DND-41 (cell line): ENCODE results near the gene MAST2.
"Not testable (repeated sequence)": the region's sequence is repeated elsewhere in the genome, so short reads cannot be mapped to it uniquely, and the experiment has no call there.

Experiments
- ATAC-seq: fragments of 200-7000 bp; cut with Tn5 transposase; 3 replicates; pipeline ENCODE4 v1.9.1; 2021; ENCODE audit warnings: low read depth; ENCODE audit not compliant: insufficient read depth
- DNase-seq: peaks from one replicate; pipeline ENCODE4 v3.0.0-alpha.2; 2020
- H2AFZ ChIP-seq: 2 replicates; pipeline ENCODE4 v1.6.0; 2012; ENCODE audit warnings: low read depth, low read length
- H3K27ac ChIP-seq: 2 replicates; pipeline ENCODE4 v1.5.1; 2012; ENCODE audit warnings: low read length, inconsistent platforms
- H3K27me3 ChIP-seq: fragments of 200-600 bp; sonication (generic); 2 replicates; pipeline ENCODE4 v1.6.0; 2012; ENCODE audit warnings: low read length, mild to moderate bottlenecking, inconsistent platforms; ENCODE audit not compliant: insufficient read depth, poor library complexity
- H3K36me3 ChIP-seq: 2 replicates; pipeline ENCODE4 v1.5.1; 2012; ENCODE audit warnings: low read length, inconsistent platforms; ENCODE audit not compliant: insufficient read depth
- H3K4me1 ChIP-seq: 2 replicates; pipeline ENCODE4 v1.5.1; 2012; ENCODE audit warnings: mild to moderate bottlenecking, low read length; ENCODE audit not compliant: insufficient read depth
- H3K4me2 ChIP-seq: 2 replicates; pipeline ENCODE4 v1.6.0; 2012; ENCODE audit warnings: mild to moderate bottlenecking, moderate library complexity, low read length, inconsistent platforms; ENCODE audit not compliant: insufficient read depth
- H3K4me3 ChIP-seq, 2 experiments: fragments of 200-600 bp in 1 of 2; shearing (Covaris generic) in 1 of 2; 2 replicates each; pipeline ENCODE4 v1.5.1; 2012 to 2016; ENCODE audit warnings: inconsistent platforms in 2 of 2, low read length in 2 of 2, mild to moderate bottlenecking in 2 of 2, low read depth in 1 of 2, moderate library complexity in 1 of 2
- H3K79me2 ChIP-seq: 2 replicates; pipeline ENCODE4 v1.6.0; 2012; ENCODE audit warnings: low read length, inconsistent platforms; ENCODE audit not compliant: insufficient read depth
- H3K9ac ChIP-seq: 2 replicates; pipeline ENCODE4 v1.6.0; 2012; ENCODE audit warnings: low read depth, mild to moderate bottlenecking, inconsistent platforms, low read length, moderate library complexity
- H3K9me3 ChIP-seq: 2 replicates; pipeline ENCODE4 v1.5.1; 2012; ENCODE audit warnings: low read length, moderate library complexity, mild to moderate bottlenecking, inconsistent platforms; ENCODE audit not compliant: insufficient read depth, severe bottlenecking
- H4K20me1 ChIP-seq: 2 replicates; pipeline ENCODE4 v1.6.0; 2012; ENCODE audit warnings: low read length; ENCODE audit not compliant: insufficient read depth
- CTCF ChIP-seq: IDR thresholded peaks from 2 replicates; pipeline ENCODE4 v1.5.1; 2012; ENCODE audit warnings: borderline replicate concordance, low read length, moderate library complexity, mild to moderate bottlenecking; ENCODE audit not compliant: poor library complexity, severe bottlenecking; ENCODE audit errors: extremely low read depth
- EZH2 ChIP-seq: IDR thresholded peaks from 3 replicates; pipeline ENCODE4 v1.6.1; 2012; ENCODE audit warnings: borderline replicate concordance, low read depth, mild to moderate bottlenecking, moderate library complexity, low read length, inconsistent platforms; ENCODE audit not compliant: severe bottlenecking

MAST2 gene

GRCh38 chr1:45854724-45855123 lies 51.3 kb downstream of the MAST2 start:
- DNase-seq = no peak
- H3K27ac ChIP-seq = no peak overlapping the region
- H3K9me3 ChIP-seq = peaks cover 3% of the 10 kb centered on the region
- H3K36me3 ChIP-seq = no peaks in the 10 kb centered on the region
- H3K79me2 ChIP-seq = peaks cover 37% of the 10 kb centered on the region
- H3K4me1 ChIP-seq = no peaks in the 10 kb centered on the region
- no peak overlapping the region for H2AFZ ChIP-seq
- H3K4me3 ChIP-seq = no peak overlapping the region
- H3K9ac ChIP-seq = no peak overlapping the region
- no peak overlapping the region for H3K4me2 ChIP-seq
- no peak for ATAC-seq
- no peaks in the 10 kb centered on the region for H3K27me3 ChIP-seq
- no peak for TF ChIP-seq CTCF
- no peak for TF ChIP-seq EZH2
- H4K20me1 ChIP-seq = peaks cover 6% of the 10 kb centered on the region; the same call in 1 of the 2 replicates

GRCh38 chr1:45857101-45857700 lies 53.8 kb downstream of the MAST2 start:
- DNase-seq (no peak), ATAC-seq (no peak)
- peaks cover 6% of the 10 kb centered on the region; the same call in 1 of the 2 replicates for H4K20me1 ChIP-seq
- H3K27ac ChIP-seq = no peak overlapping the region
- no peaks in the 10 kb centered on the region for H3K9me3 ChIP-seq
- H3K79me2 ChIP-seq = peaks cover 32% of the 10 kb centered on the region
- no peak overlapping the region for H3K4me2 ChIP-seq
- TF ChIP-seq CTCF = no peak
- TF ChIP-seq EZH2 = no peak
- no peaks in the 10 kb centered on the region for H3K36me3 ChIP-seq
- no peak overlapping the region for H3K9ac ChIP-seq
- H2AFZ ChIP-seq = no peak overlapping the region
- H3K27me3 ChIP-seq = no peaks in the 10 kb centered on the region
- H3K4me3 ChIP-seq = no peak overlapping the region
- no peaks in the 10 kb centered on the region for H3K4me1 ChIP-seq

GRCh38 chr1:45857755-45858492 lies 54.5 kb downstream of the MAST2 start:
- ATAC-seq, H3K27me3 ChIP-seq, H3K9me3 ChIP-seq, H3K27ac ChIP-seq, H3K4me3 ChIP-seq, H3K36me3 ChIP-seq, H2AFZ ChIP-seq, H3K4me2 ChIP-seq, H3K9ac ChIP-seq, H3K4me1 ChIP-seq, H4K20me1 ChIP-seq, DNase-seq: not testable (repeated sequence)
- peaks cover 37% of the 10 kb centered on the region for H3K79me2 ChIP-seq

- H3K27me3 ChIP-seq = no peaks in the 10 kb centered on the region
- no peak overlapping the region for H2AFZ ChIP-seq
- H4K20me1 ChIP-seq = peaks cover 6% of the 10 kb centered on the region; the same call in 1 of the 2 replicates
- DNase-seq (no peak), ATAC-seq (no peak)
- no peak overlapping the region for H3K4me2 ChIP-seq
- no peaks in the 10 kb centered on the region for H3K9me3 ChIP-seq
- H3K4me1 ChIP-seq = no peaks in the 10 kb centered on the region
- H3K27ac ChIP-seq = no peak overlapping the region
- no peaks in the 10 kb centered on the region for H3K36me3 ChIP-seq
- TF ChIP-seq EZH2 (no peak), CTCF (no peak)
- no peak overlapping the region for H3K9ac ChIP-seq
- peaks cover 38% of the 10 kb centered on the region for H3K79me2 ChIP-seq
- no peak overlapping the region for H3K4me3 ChIP-seq
Observed at GRCh38 chr1:45859221-45859620, 55.8 kb downstream of the MAST2 start.
